Panc1 (cell line): ENCODE results near the gene SLC8A1. TPM values are rescaled to one million over a fixed set of nuclear protein-coding genes. Genes with fewer than 3 reads are reported as not detected.

Source experiments
- ATAC-seq: fragments of 200-7000 bp; cut with Tn5 transposase; 2 replicates; pipeline ENCODE4 v1.9.1; 2020; ENCODE audit warnings: mild to moderate bottlenecking, moderate library complexity
- BruUV-seq: library from RNA; stranded (reverse); fragments of 400-500 nt; replicated peaks from 2 replicates; lab custom pipeline; 2021; lab: Mats Ljungman, UMichigan
- CTCF ChIA-PET: fragments of 300-600 bp; sonication (Branson Sonifier 250); formaldehyde crosslinking; loops from one replicate; lab custom pipeline; 2022; ENCODE audit warnings: antibody characterized with exemption; lab: Charles Lee
- POLR2A ChIA-PET: fragments of 300-600 bp; sonication (Branson Sonifier 250); formaldehyde crosslinking; loops from one replicate; lab custom pipeline; 2022; ENCODE audit warnings: antibody characterized with exemption; lab: Charles Lee
- DNase-seq: peaks from one replicate; pipeline ENCODE4 v3.0.0-alpha.2; 2010; ENCODE audit warnings: low read depth, low spot score
- H3K27ac ChIP-seq: 2 replicates; pipeline ENCODE4 v1.5.1; 2011; ENCODE audit warnings: mild to moderate bottlenecking, low read length, inconsistent platforms
- H3K27me3 ChIP-seq: fragments of 200-500 bp; sonication (Bioruptor generic); 2 replicates; pipeline ENCODE4 v1.6.0; 2014; ENCODE audit warnings: low read length, inconsistent platforms; ENCODE audit not compliant: control insufficient read depth, insufficient read depth
- H3K36me3 ChIP-seq: fragments of 200-500 bp; sonication (Bioruptor generic); 2 replicates; pipeline ENCODE4 v1.5.1; 2014; ENCODE audit warnings: inconsistent platforms, mild to moderate bottlenecking, low read length, moderate library complexity; ENCODE audit not compliant: control insufficient read depth, insufficient read depth
- H3K4me1 ChIP-seq: 2 replicates; pipeline ENCODE4 v1.5.1; 2011; ENCODE audit warnings: inconsistent platforms, mild to moderate bottlenecking, low read length, moderate library complexity; ENCODE audit not compliant: control insufficient read depth, insufficient read depth
- H3K4me3 ChIP-seq, 2 experiments: 2 replicates each; pipeline ENCODE4 v1.5.1; 2011 to 2012; ENCODE audit warnings: low read depth in 2 of 2, low read length in 2 of 2, mild to moderate bottlenecking in 2 of 2, inconsistent platforms in 1 of 2, moderate library complexity in 1 of 2
- H3K9me3 ChIP-seq: fragments of 200-500 bp; sonication (Bioruptor generic); 2 replicates; pipeline ENCODE4 v1.5.1; 2014; ENCODE audit warnings: low read depth, mild to moderate bottlenecking, inconsistent platforms, low read length, moderate library complexity; ENCODE audit not compliant: control insufficient read depth, insufficient read depth
- POLR2AphosphoS5 ChIP-seq: IDR thresholded peaks from 2 replicates; pipeline ENCODE4 v1.6.1; 2012; ENCODE audit warnings: mild to moderate bottlenecking, low read depth, low read length, moderate library complexity
- SIN3A ChIP-seq: IDR thresholded peaks from 2 replicates; pipeline ENCODE4 v1.6.1; 2012; ENCODE audit warnings: low read depth, mild to moderate bottlenecking, low read length, moderate library complexity, borderline replicate concordance; ENCODE audit not compliant: insufficient read depth
- TCF7L2 ChIP-seq: IDR thresholded peaks from 2 replicates; pipeline ENCODE4 v1.6.1; 2011; ENCODE audit warnings: mild to moderate bottlenecking, low read depth, low read length, inconsistent platforms
- in situ Hi-C: cut with HindIII; loops from 2 replicates; pipeline ENCODE4 v1.10.0; 2016; ENCODE audit warnings: low sequenced_read_pairs, low pct_unique_long_range_greater_than_20kb
- intact Hi-C: fragments of 100-400 bp; cut with micrococcal nuclease; formaldehyde crosslinking; loops from one replicate; pipeline ENCODE4 v1.10.0; 2022; ENCODE audit not compliant: unreplicated experiment
- total RNA-seq: library from RNA; stranded (reverse); gene quantifications from one replicate; pipeline ENCODE4 v1.2.1, GENCODE V29; 2021; ENCODE audit not compliant: unreplicated experiment
- TF ChIP-seq, protein P1 (sequence below): fragments of 450-650 bp; IDR thresholded peaks from 2 replicates; pipeline ENCODE4 v1.5.1; 2017; ENCODE audit warnings: mild to moderate bottlenecking
- TF ChIP-seq, protein P2 (sequence below), 2 experiments: IDR thresholded peaks; 2 replicates each; pipeline ENCODE4 v1.6.1; 2011 to 2012; ENCODE audit warnings: low read depth in 2 of 2, control low read depth in 1 of 2, low read length in 1 of 2, mild to moderate bottlenecking in 1 of 2, moderate library complexity in 1 of 2; ENCODE audit not compliant: insufficient read depth in 1 of 2

Gene SLC8A1
- total RNA-seq, 1 experiment from 2014 or later: 0.59 TPM

DNA sequence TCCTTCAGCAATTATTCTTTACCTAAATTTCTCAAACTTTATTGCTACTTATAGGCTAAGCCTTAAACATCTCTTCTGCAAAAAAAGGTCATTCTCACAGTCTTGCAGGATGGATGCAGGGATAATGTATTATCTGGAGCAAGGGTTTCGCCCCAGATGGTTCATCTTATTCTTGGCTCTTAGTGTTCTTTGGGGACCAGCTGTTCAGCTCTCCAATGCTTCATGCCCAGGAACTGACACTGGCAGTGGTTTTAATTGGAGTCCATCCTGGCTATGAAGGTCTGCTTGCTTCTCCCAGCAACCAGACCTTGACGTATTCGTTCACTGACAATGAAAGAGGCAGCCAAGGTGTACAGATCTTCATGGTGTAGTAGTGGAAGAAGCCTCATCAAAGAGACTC is 331.9 kb downstream of the SLC8A1 start:
- BruUV-seq: no TSS peak
- no peaks in the 10 kb centered on the region for H3K4me1 ChIP-seq
- POLR2A ChIA-PET: no interaction called here
- H3K36me3 ChIP-seq: no peaks in the 10 kb centered on the region
- ATAC-seq: no peak
- H3K27ac ChIP-seq: no peak overlapping the region
- no peak for TF ChIP-seq SIN3A
- TF ChIP-seq, protein P1, sequence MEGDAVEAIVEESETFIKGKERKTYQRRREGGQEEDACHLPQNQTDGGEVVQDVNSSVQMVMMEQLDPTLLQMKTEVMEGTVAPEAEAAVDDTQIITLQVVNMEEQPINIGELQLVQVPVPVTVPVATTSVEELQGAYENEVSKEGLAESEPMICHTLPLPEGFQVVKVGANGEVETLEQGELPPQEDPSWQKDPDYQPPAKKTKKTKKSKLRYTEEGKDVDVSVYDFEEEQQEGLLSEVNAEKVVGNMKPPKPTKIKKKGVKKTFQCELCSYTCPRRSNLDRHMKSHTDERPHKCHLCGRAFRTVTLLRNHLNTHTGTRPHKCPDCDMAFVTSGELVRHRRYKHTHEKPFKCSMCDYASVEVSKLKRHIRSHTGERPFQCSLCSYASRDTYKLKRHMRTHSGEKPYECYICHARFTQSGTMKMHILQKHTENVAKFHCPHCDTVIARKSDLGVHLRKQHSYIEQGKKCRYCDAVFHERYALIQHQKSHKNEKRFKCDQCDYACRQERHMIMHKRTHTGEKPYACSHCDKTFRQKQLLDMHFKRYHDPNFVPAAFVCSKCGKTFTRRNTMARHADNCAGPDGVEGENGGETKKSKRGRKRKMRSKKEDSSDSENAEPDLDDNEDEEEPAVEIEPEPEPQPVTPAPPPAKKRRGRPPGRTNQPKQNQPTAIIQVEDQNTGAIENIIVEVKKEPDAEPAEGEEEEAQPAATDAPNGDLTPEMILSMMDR: no peak
- in situ Hi-C loops (no loop called here), intact Hi-C loops (no loop called here)
- CTCF ChIA-PET: no interaction called here
- H3K9me3 ChIP-seq: no peaks in the 10 kb centered on the region
- no peaks in the 10 kb centered on the region for H3K27me3 ChIP-seq
- H3K4me3 ChIP-seq: no peak overlapping the region
- DNase-seq: no peak

DNA sequence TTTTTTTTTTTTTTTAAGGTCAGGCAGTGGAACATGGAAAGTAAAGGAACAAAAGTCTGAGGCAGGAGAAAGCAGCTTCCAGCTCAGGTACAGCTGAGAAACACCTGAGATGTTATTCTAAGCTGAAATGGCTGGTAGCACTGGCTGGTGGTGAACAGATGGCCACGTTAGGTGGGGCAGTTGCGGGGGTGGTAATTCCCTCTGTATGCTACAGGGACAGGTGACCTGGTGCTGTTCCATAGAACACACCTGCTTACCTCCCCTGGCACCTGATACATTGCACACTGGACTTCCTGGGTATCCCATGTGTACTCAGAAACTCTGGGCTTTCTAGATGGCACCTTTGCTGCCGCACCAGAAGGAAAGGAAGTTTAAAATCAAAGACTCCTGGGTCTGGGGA is 333.3 kb downstream of the SLC8A1 start:
- no peak for ATAC-seq
- Histone ChIP-seq H3K4me3 (no peak overlapping the region), H3K36me3 (no peaks in the 10 kb centered on the region), H3K27ac (no peak overlapping the region), H3K9me3 (no peaks in the 10 kb centered on the region), H3K27me3 (no peaks in the 10 kb centered on the region), H3K4me1 (no peaks in the 10 kb centered on the region)
- in situ Hi-C loops (no loop called here), intact Hi-C loops (no loop called here)
- TF ChIP-seq, protein P1: no peak
- TF ChIP-seq SIN3A (no peak), POLR2AphosphoS5 (no peak), TCF7L2 (no peak)
- TF ChIP-seq, protein P2, sequence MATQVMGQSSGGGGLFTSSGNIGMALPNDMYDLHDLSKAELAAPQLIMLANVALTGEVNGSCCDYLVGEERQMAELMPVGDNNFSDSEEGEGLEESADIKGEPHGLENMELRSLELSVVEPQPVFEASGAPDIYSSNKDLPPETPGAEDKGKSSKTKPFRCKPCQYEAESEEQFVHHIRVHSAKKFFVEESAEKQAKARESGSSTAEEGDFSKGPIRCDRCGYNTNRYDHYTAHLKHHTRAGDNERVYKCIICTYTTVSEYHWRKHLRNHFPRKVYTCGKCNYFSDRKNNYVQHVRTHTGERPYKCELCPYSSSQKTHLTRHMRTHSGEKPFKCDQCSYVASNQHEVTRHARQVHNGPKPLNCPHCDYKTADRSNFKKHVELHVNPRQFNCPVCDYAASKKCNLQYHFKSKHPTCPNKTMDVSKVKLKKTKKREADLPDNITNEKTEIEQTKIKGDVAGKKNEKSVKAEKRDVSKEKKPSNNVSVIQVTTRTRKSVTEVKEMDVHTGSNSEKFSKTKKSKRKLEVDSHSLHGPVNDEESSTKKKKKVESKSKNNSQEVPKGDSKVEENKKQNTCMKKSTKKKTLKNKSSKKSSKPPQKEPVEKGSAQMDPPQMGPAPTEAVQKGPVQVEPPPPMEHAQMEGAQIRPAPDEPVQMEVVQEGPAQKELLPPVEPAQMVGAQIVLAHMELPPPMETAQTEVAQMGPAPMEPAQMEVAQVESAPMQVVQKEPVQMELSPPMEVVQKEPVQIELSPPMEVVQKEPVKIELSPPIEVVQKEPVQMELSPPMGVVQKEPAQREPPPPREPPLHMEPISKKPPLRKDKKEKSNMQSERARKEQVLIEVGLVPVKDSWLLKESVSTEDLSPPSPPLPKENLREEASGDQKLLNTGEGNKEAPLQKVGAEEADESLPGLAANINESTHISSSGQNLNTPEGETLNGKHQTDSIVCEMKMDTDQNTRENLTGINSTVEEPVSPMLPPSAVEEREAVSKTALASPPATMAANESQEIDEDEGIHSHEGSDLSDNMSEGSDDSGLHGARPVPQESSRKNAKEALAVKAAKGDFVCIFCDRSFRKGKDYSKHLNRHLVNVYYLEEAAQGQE (IDR thresholded peaks at IDR 0.05; ENCODE audit: insufficient read depth in 1 of 2, low read depth in 2 of 2, low read length in 1 of 2): no peak
- POLR2A ChIA-PET: no interaction called here
- no TSS peak for BruUV-seq
- CTCF ChIA-PET: no interaction called here
- no peak for DNase-seq

DNA sequence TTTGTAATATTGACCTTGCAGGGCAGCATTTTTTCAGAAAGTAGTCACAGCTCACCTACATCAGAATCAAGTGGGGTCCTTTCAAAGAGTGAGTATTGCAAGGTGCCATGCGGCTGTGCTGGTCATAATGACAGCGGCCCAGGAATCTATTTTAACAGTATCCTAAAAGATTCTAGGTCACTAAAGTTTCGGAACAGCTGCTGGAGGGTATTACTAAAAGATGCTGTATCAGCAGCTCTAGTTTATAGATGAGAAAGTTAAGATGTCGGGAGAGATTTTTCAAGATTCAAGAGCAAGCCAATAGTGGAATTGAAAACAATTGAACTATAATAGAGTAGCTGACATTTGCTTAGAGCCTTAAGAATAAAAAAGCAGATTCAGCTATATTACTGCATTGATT is 336.0 kb downstream of the SLC8A1 start:
- Histone ChIP-seq H3K4me1 (no peaks in the 10 kb centered on the region), H3K27ac (no peak overlapping the region), H3K36me3 (no peaks in the 10 kb centered on the region), H3K27me3 (no peaks in the 10 kb centered on the region), H3K9me3 (no peaks in the 10 kb centered on the region), H3K4me3 (no peak overlapping the region)
- BruUV-seq: no TSS peak
- ATAC-seq: no peak
- no peak for DNase-seq
- ChIA-PET CTCF (no interaction called here), POLR2A (no interaction called here)
- TF ChIP-seq, protein P2 (IDR thresholded peaks at IDR 0.05; ENCODE audit: insufficient read depth in 1 of 2, low read depth in 2 of 2, low read length in 1 of 2): no peak
- TF ChIP-seq, protein P1: no peak
- TF ChIP-seq TCF7L2 (no peak), POLR2AphosphoS5 (no peak), SIN3A (no peak)
- in situ Hi-C loops (no loop called here), intact Hi-C loops (no loop called here)
